SK-N-SH (cell line): ENCODE measurements around the gene NEDD8.

Experiments
- CTCF ChIP-seq: fragments of 200-600 bp; sonication (generic); IDR thresholded peaks from 2 replicates; pipeline ENCODE4 v1.6.1; 2017; ENCODE audit warnings: antibody characterized with exemption, mild to moderate bottlenecking, moderate library complexity
- ELF1 ChIP-seq: IDR thresholded peaks from 2 replicates; pipeline ENCODE4 v1.4.0; 2012
- MXI1 ChIP-seq: IDR thresholded peaks from 2 replicates; pipeline ENCODE4 v1.6.1; 2012; ENCODE audit warnings: mild to moderate bottlenecking, low read depth, low read length, improper control_type of control experiment
- NFIC ChIP-seq: IDR thresholded peaks from 2 replicates; pipeline ENCODE4 v1.4.0; 2012; ENCODE audit warnings: borderline replicate concordance
- PBX3 ChIP-seq: IDR thresholded peaks from 2 replicates; pipeline ENCODE4; 2012
- POLR2AphosphoS5 ChIP-seq: IDR thresholded peaks from 2 replicates; pipeline ENCODE4 v1.6.1; 2012; ENCODE audit warnings: low read depth, low read length
- REST ChIP-seq: IDR thresholded peaks from 2 replicates; pipeline ENCODE4 v1.6.1; 2012; ENCODE audit warnings: mild to moderate bottlenecking, low read depth, low read length, moderate library complexity
- YY1 ChIP-seq: IDR thresholded peaks from 2 replicates; pipeline ENCODE4 v1.4.0; 2012; ENCODE audit warnings: low read depth, mild to moderate bottlenecking

- TF ChIP-seq CTCF (no peak), POLR2AphosphoS5 (no peak), ELF1 (no peak), NFIC (no peak), YY1 (no peak), PBX3 (no peak), REST (no peak), MXI1 (no peak)
Measured at GRCh38 chr14:24219521-24219920, 12.6 kb downstream of the NEDD8 start.
